Activated naive CD8-positive, alpha-beta T cell treated with anti-CD3 and anti-CD28 coated beads, Interleukin-2, amount 50 U/mL, for 24 hours (primary cell): ENCODE results near the gene C1QTNF8.

ENCODE experiments used
- ATAC-seq: fragments of 150-1000 bp; cut with Tn5 transposase; one replicate; pipeline ENCODE4 v1.10.0; 2021
- DNase-seq: peaks from one replicate; pipeline ENCODE4 v3.0.0; 2021
- H3K27ac Mint-ChIP-seq: one replicate; pipeline ENCODE4 v1.8.0; 2021; ENCODE audit warnings: mild to moderate bottlenecking, mixed read lengths
- H3K27me3 Mint-ChIP-seq: one replicate; pipeline ENCODE4 v1.8.0; 2021; ENCODE audit warnings: mixed read lengths
- H3K36me3 Mint-ChIP-seq: one replicate; pipeline ENCODE4 v1.8.0; 2021; ENCODE audit warnings: low read depth, mixed read lengths
- H3K4me1 Mint-ChIP-seq: one replicate; pipeline ENCODE4 v1.8.0; 2021; ENCODE audit warnings: mixed read lengths
- H3K4me3 Mint-ChIP-seq: one replicate; pipeline ENCODE4 v1.8.0; 2021; ENCODE audit warnings: mild to moderate bottlenecking, moderate library complexity, mixed read lengths
- H3K9me3 Mint-ChIP-seq: one replicate; pipeline ENCODE4 v1.8.0; 2021; ENCODE audit warnings: mixed read lengths

Gene C1QTNF8

DNA sequence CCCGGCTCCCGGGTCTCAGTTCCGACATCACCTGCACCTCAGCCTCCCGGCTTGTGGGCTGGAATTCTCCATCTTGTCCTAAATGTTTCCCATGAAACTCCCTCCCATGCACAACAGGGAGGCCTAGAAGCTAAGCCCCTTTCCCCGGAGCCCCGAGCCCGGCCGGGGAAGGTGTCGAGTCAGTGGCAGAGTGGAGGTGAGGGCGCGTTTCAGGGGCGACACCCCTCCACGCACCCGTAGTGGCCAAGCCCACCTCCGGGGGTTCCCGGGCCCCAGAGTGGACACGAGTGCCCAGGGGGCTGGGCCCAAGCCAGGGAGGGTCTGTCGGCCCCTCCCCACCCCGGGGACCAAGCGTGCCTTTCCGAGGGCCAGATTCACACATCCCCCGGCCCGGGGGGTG is 25.0 kb upstream of the C1QTNF8 start:
- no peak for DNase-seq
- Mint-ChIP-seq H3K27ac (no peak overlapping the region), H3K27me3 (no peaks in the 10 kb centered on the region), H3K9me3 (no peaks in the 10 kb centered on the region), H3K36me3 (no peaks in the 10 kb centered on the region), H3K4me1 (no peaks in the 10 kb centered on the region), H3K4me3 (no peak overlapping the region)
- no peak for ATAC-seq

DNA sequence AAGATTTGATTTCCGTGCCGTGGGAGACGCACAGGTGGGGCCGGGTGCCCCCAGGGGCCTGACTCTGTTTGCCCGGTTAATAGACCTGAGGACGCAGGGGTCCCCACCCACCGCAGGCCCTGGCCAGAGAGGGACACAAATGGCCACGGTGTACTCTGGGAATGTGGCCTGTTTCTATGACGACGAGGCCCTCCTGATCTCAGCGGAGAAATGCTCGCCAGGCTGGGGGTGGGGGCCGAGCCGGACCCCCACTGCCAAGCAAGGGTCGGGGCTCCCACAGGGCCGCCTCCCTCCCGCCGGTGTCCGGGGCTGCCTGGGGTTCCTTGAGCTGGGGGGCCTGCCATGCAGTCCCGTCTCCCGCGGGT is 24.5 kb upstream of the C1QTNF8 start:
- no peaks in the 10 kb centered on the region for H3K36me3 Mint-ChIP-seq
- H3K9me3 Mint-ChIP-seq: no peaks in the 10 kb centered on the region
- no peaks in the 10 kb centered on the region for H3K4me1 Mint-ChIP-seq
- H3K4me3 Mint-ChIP-seq: no peak overlapping the region
- no peaks in the 10 kb centered on the region for H3K27me3 Mint-ChIP-seq
- DNase-seq (no peak), ATAC-seq (no peak)
- H3K27ac Mint-ChIP-seq: no peak overlapping the region

DNA sequence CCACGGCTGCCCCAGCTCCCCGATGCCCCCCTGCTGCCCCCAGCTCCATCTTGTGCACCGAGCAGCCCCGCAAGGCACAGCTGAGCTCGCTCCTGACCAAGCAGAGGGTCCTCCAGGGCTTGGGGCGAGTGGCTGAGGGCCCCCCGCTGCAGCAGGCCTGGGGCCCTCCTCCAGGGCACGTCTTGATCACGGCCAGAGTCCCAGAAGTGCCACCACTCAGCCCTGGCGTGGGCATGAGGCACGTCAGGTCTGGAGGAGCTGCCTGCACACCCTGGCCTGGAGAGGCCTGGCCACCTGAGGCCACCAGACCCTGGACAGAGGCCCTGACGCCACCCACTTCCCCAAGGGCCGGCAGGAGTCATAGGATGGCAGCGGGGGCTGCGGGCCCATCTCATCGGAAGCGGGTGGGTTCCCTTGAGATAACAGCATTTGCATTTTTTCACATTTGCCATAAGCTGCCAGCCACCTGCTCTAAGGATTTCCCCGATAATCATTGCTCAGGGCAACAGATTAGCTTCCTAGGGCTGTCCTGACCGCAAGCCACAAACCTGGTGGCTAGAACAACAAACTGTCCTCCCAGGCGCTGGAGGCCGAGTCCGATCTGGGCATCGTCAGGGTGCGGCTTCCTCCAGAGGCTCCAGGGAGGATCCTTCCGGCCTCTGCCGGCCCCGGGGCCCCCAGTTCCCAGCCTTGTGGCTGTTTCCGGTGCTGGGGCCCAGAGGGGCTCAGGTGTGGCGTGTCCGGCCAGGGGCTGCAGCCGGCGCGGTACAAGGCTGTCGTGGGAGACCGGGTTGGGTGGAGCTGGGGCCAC is 23.9 kb upstream of the C1QTNF8 start:
- Mint-ChIP-seq H3K9me3 (no peaks in the 10 kb centered on the region), H3K27me3 (no peaks in the 10 kb centered on the region), H3K4me3 (no peak overlapping the region), H3K36me3 (no peaks in the 10 kb centered on the region), H3K27ac (no peak overlapping the region), H3K4me1 (no peaks in the 10 kb centered on the region)
- ATAC-seq (no peak), DNase-seq (no peak)

DNA sequence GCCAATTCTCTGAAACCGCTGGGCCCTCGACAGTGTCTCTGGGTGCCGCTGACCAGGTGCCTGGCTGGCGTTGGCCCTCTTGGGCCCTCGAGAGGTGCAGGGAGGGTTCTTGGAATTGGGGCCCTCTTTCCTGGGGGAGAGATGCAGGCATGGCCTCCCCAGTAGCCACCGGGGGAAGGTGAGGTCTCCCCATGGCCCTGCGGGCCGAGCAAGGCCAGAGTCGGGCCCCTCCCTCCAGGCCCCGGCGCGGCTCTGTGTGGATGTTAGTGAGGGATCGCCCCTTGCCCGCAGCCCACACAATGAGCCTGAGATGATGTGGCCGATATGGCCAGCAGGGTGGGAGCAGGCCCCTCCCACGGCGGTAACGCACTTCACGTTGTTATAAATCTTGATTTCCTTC is 23.1 kb upstream of the C1QTNF8 start:
- Mint-ChIP-seq H3K9me3 (no peaks in the 10 kb centered on the region), H3K36me3 (no peaks in the 10 kb centered on the region), H3K4me3 (no peak overlapping the region), H3K27ac (no peak overlapping the region), H3K27me3 (no peaks in the 10 kb centered on the region), H3K4me1 (no peaks in the 10 kb centered on the region)
- ATAC-seq (no peak), DNase-seq (no peak)

DNA sequence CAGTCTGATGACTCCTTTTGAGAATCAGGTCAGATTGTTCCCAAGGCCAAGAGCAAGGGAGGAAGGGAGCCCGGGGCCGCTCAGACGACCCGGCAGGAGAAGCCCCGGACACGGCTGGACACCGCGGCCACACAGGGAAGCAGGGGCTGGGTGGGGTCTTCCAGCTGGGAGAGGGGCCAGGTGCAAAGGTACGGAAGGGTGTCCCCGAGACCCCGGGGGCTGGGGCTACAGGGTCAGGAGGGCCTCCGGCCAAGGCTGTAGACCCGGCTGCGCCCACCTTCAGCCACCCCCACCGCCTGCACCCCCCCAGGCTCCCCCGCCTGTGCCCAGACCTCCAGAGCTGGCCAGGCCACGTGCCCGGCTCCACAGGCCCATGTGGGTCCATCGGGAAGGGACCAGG is 21.9 kb upstream of the C1QTNF8 start:
- Mint-ChIP-seq H3K36me3 (no peaks in the 10 kb centered on the region), H3K27me3 (no peaks in the 10 kb centered on the region), H3K9me3 (no peaks in the 10 kb centered on the region), H3K27ac (no peak overlapping the region), H3K4me1 (no peaks in the 10 kb centered on the region), H3K4me3 (no peak overlapping the region)
- ATAC-seq (no peak), DNase-seq (no peak)

DNA sequence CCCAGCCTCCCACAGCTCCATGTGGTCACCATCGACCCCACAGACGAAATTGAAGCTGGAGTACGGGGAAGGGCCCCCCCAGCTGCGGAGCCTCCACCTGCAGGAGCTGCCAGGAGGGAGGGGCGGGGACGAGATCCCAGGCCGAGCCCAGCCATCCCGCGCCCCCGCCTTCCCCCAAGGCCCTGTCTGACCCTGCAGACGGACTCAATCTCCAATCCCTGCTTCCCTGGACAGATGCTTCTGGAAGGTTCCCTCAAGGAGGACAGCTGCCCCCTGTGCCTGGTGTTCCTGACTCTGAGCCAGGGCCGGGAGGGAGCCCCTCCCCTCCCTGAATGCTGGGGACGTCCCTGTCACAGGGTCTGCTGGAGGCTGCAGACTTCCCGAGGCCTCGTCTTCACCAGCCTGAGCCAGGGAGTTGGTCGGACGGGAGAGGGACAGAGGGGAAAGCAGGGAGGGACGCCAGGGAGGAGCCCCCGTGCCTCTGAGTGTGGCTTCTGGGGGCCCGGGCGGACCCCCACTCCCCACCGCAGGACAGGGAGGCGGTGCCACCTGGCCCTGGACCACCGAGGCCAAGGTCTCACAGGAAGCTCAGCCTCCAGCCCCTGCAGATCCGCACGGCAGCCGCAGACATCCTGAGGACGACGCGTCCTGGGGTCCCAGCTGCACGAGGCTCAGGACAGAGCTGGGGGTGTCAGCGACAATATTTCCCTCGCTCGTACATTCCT is 21.3 kb upstream of the C1QTNF8 start:
- Mint-ChIP-seq H3K4me3 (no peak overlapping the region), H3K27me3 (peaks cover 1% of the 10 kb centered on the region), H3K9me3 (no peaks in the 10 kb centered on the region), H3K27ac (no peak overlapping the region), H3K4me1 (no peaks in the 10 kb centered on the region), H3K36me3 (no peaks in the 10 kb centered on the region)
- no peak for DNase-seq
- ATAC-seq: no peak

DNA sequence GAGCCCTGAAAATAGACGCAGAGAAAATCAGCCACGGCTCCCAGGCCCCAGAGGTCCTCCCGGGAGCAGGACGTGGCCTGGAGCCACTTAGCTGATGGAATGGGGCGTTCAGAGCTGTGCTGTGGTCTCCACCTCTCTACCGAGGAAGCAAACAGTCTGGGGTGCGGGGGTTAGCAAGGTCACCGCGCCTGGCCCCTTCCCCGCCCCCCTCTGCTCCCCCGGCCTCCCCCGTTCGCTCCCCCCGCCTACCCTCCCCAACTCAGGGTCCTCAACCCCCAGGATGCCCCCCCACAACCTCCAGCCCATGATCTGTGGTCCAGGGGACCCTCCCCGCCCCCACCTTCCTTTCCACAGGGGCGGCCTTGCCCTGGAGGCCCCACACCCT is 20.6 kb upstream of the C1QTNF8 start:
- ATAC-seq: no peak
- Mint-ChIP-seq H3K4me3 (no peak overlapping the region), H3K27ac (no peak overlapping the region), H3K4me1 (no peaks in the 10 kb centered on the region), H3K36me3 (no peaks in the 10 kb centered on the region), H3K9me3 (no peaks in the 10 kb centered on the region), H3K27me3 (peaks cover 1% of the 10 kb centered on the region)
- DNase-seq: no peak

DNA sequence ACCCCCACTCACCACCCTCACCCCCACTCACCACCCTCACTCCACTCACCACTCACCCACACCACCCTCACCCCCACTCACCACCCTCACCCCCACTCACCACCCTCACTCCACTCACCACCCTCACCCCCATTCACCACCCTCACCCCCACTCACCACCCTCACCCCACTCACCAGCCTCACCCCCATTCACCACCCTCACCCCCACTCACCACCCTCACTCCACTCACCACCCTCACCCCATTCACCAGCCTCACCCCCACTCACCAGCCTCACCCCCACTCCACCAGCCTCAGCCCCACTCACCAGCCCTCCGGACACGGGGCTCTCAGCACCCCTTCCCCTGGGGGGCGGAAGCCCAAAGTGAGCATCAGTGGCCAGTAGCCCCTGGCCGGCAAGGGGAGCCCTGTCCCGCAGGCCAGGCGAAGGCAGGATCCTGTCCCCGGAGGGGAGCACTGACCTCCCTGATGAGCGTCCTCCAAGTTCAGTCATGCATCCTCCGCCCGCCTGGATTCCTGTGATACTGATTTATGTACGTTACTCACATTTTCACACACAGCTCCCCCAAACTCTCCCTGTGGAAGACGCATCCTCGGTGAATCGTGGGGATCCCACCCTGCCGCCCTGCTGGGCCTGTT is 18.0 kb upstream of the C1QTNF8 start:
- no peak for DNase-seq
- Mint-ChIP-seq H3K27ac (no peak overlapping the region), H3K9me3 (no peaks in the 10 kb centered on the region), H3K36me3 (no peaks in the 10 kb centered on the region), H3K27me3 (peaks cover 1% of the 10 kb centered on the region), H3K4me3 (no peak overlapping the region), H3K4me1 (no peaks in the 10 kb centered on the region)
- ATAC-seq: no peak

DNA sequence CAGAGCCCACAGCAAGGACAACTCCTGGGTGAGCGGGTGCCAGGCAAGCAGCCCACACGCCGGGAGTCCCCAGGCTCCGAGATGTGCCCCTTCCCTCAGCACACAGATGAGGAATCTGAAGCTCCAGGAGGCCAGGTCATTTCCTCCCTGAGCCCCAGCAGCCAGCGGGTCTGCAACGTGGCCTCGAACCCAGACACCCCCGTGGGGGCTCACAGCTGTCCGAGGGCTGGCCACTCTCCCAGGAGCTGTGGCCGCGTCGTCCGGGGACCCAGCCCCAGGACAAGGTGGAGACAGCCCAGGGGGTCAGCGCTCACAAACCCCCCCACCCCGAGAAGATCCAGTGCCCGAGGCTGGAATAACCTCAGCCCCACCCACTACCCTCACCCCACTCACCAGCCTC is 17.4 kb upstream of the C1QTNF8 start:
- Mint-ChIP-seq H3K4me1 (no peaks in the 10 kb centered on the region), H3K36me3 (no peaks in the 10 kb centered on the region), H3K4me3 (no peak overlapping the region), H3K9me3 (no peaks in the 10 kb centered on the region), H3K27me3 (peaks cover 2% of the 10 kb centered on the region), H3K27ac (no peak overlapping the region)
- no peak for ATAC-seq
- DNase-seq: no peak

DNA sequence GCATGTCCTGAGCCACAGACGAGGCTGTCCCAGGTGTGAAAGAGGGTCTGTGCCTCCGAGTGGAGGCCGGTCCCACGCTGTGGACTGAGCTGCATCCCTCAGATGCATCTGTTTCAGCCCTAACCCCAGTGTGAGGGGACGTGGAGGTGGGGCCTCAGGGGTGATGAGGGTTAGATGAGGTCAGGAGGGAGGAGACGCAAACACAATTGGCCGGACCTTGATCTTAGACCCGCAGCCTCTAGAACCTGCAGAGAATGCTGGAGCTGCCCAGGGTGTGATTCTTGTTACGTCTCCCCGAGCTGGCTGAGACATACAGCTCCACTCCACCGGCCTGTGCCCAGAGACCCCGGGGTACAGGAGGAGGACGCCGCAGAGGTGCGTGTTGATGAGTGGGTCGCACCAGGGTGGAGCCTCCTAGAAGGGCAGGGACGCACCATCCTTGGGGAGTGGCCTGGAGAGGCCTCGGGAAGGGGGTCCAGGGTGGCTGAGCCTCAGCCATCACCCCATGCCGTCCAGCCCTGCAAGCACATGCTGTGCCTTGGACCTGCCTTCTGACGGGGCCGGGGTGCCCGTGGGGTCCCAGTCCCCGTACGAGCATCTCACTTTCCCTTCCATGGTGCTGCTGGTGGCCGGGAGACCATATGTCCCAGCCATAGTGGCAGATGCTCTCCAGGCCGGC is 16.6 kb upstream of the C1QTNF8 start:
- H3K27ac Mint-ChIP-seq: no peak overlapping the region
- H3K36me3 Mint-ChIP-seq: no peaks in the 10 kb centered on the region
- no peaks in the 10 kb centered on the region for H3K4me1 Mint-ChIP-seq
- no peak overlapping the region for H3K4me3 Mint-ChIP-seq
- no peaks in the 10 kb centered on the region for H3K9me3 Mint-ChIP-seq
- ATAC-seq: no peak
- no peak for DNase-seq
- H3K27me3 Mint-ChIP-seq: peaks cover 4% of the 10 kb centered on the region

DNA sequence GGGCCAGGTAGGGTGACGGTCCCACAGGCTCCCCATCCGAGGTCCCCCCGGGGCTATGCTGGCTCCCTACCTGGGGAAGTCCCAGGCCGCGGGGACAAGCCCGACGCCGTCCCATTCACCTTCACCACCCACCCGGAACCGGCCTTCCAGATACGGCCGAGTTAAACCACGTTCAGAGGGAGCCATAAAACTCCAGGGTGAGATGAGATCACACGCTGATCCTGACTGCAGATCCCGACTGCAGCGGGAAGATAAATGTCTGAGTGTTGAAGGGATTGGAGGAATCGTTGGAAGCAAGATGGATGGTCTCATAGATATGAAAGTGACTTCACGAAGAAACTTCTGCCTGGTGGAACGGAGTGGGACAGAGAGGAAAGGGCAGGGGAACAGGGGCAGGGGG is 13.6 kb upstream of the C1QTNF8 start:
- no peak for ATAC-seq
- Mint-ChIP-seq H3K4me1 (no peaks in the 10 kb centered on the region), H3K27me3 (peaks cover 8% of the 10 kb centered on the region), H3K4me3 (no peak overlapping the region), H3K9me3 (no peaks in the 10 kb centered on the region), H3K27ac (no peak overlapping the region), H3K36me3 (no peaks in the 10 kb centered on the region)
- no peak for DNase-seq

DNA sequence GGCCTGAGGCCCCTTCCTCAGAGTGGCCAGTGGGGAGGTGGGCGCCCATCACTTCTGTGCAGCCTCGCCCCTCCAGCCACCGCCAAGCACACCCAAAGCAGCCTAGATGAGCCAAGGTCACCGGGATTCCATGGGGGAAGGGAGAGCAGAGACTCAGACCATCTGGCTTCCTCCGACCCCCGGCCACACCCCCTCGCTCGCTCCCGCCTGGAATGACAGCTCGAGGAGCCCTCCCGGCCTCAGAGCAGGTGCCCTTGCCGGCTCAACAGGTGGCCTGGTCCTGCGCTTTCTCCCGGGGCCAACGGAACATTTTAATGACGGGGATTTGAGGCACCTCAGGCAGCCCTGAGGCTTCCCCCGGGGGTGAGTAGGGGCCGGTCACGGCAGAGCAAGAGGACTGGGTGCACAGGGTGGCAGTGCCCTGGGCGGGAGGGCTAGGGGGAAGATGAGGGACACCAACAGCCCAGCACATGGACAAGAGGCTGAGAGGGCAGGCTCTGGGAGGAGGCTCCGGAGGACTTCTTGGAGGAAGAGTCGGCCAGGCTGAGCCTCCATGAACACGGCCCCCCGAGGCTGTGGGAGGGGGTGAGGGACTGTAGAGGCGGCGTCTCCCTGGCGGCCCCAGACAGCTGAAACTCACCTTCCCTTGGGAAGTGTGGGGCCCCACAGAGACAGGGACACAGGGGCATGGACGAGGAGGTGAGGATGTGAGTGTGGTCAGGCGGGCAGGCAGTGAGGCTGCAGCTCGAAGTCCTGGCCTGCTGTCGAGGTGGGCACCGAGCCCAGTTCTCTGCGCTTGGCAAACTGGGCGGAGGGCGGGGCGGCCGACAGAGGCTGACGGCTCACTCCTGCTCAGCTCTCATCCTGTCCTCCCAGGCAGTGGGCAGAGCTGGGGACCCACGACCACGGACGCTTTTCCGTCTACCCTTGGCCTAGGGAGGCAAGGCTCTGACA is 12.5 kb upstream of the C1QTNF8 start:
- no peaks in the 10 kb centered on the region for H3K9me3 Mint-ChIP-seq
- peaks cover 13% of the 10 kb centered on the region for H3K27me3 Mint-ChIP-seq
- DNase-seq (no peak), ATAC-seq (no peak)
- no peak overlapping the region for H3K27ac Mint-ChIP-seq
- H3K4me1 Mint-ChIP-seq: no peaks in the 10 kb centered on the region
- H3K4me3 Mint-ChIP-seq: no peak overlapping the region
- H3K36me3 Mint-ChIP-seq: no peaks in the 10 kb centered on the region

DNA sequence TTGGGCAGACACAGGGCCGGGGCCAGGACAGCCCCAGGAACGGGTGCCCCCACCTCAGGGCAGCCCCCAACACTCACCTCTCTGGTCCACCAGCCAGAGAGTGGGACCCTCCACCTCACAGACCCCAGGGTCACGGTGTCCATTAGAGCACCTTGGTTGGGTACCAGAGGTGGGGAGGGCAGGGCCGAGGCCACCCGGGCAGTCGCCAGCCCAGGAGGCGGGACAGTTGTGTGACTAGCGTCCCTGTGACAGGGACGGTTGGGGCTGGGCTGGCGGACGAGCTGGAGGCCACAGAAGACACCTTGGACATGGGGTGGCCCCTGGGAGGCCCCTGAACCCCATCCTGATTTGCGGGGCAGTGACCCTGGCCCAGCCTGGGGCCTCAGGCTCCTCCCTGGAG is 11.7 kb upstream of the C1QTNF8 start:
- Mint-ChIP-seq H3K4me1 (no peaks in the 10 kb centered on the region), H3K27me3 (peaks cover 13% of the 10 kb centered on the region), H3K9me3 (no peaks in the 10 kb centered on the region), H3K36me3 (no peaks in the 10 kb centered on the region), H3K4me3 (no peak overlapping the region), H3K27ac (no peak overlapping the region)
- DNase-seq (no peak), ATAC-seq (no peak)

DNA sequence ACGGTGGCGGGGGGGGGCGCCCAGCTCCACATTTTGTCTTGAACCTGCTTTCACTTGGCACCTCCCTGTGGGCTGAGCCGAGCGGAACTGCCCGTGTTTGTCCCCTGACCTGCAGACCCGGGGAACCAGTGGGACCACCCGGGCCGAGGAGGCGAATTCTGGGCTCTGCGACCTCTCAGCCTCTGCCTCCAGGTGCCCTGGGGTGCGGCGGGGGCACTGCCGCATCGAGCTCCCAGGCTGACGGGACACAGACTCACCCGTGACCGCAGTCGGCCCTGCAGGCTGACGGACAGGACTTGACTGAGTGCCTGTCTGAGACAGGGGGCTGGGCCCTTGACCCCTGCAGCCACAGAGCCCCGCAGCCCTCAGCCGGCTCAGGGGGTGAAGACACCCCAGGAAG is 11.1 kb upstream of the C1QTNF8 start:
- ATAC-seq (no peak), DNase-seq (no peak)
- peaks cover 11% of the 10 kb centered on the region for H3K27me3 Mint-ChIP-seq
- no peak overlapping the region for H3K27ac Mint-ChIP-seq
- no peaks in the 10 kb centered on the region for H3K4me1 Mint-ChIP-seq
- H3K36me3 Mint-ChIP-seq: no peaks in the 10 kb centered on the region
- H3K4me3 Mint-ChIP-seq: no peak overlapping the region
- no peaks in the 10 kb centered on the region for H3K9me3 Mint-ChIP-seq
